ELF-1 (cell line): ENCODE measurements around the gene FMC1.
"Not testable (repeated sequence)": the region's sequence is repeated elsewhere in the genome, so short reads cannot be mapped to it uniquely, and the experiment has no call there.

Experiments
- DNase-seq: peaks from one replicate; pipeline ENCODE4 v3.0.0-alpha.2; 2016; ENCODE audit warnings: low read depth, low spot score

FMC1 gene, protein sequence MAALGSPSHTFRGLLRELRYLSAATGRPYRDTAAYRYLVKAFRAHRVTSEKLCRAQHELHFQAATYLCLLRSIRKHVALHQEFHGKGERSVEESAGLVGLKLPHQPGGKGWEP

GRCh38 chr7:139341058-139341775, at the start of gene FMC1:
Gene FMC1 (plus strand): TSS chr7:139341337. CDS start chr7:139341385, 48 bp downstream.
- DNase-seq = peak; percentile 97

DNA sequence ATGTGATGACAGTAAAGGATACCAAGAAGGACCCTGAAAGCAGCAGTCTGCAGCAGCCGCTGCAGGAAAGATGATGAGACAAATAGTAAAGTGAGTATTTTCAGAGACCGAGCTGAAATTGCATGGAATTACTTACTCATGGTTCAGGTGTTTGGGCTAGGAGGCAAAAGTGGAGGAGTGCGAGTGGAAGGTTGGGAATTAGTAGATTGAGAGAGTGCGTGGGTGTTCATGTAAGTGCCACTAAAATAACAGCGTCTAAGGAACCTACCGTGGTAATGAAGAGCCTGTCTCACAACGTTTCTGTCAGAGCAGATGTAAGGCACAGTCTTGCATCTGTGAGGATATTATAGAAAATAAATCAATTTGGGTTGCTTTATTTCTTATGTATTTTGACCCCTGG, 48.3 kb upstream of the FMC1 start:
- no peak for DNase-seq

- no peak for DNase-seq
These were observed 47.6 kb upstream of the FMC1 start for GRCh38 chr7:139293534-139293933.

GRCh38 chr7:139294241-139294640, 46.9 kb upstream of the FMC1 start:
- DNase-seq = no peak

- DNase-seq = no peak
These were observed 46.1 kb upstream of the FMC1 start for GRCh38 chr7:139294951-139295575.

GRCh38 chr7:139297795-139298194, 43.3 kb upstream of the FMC1 start:
- no peak for DNase-seq

DNA sequence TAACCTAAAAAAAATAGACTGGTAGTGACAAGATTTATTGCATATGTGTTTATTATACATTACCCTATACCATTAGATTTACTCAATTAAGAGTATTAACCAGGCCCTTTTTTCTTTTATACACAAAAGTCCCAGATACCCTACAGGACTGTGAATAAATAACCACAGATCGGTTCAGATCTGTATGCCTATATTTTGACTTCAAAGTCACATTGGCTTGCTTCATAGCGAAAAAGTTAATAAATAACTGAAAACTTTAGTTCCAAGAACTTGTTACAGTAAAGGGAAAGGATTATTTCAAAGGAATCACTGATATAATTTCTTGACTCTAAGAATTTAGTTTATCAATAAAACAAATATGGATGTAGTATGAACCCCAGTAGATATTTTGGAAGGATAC, 41.8 kb upstream of the FMC1 start:
- DNase-seq = no peak

DNA sequence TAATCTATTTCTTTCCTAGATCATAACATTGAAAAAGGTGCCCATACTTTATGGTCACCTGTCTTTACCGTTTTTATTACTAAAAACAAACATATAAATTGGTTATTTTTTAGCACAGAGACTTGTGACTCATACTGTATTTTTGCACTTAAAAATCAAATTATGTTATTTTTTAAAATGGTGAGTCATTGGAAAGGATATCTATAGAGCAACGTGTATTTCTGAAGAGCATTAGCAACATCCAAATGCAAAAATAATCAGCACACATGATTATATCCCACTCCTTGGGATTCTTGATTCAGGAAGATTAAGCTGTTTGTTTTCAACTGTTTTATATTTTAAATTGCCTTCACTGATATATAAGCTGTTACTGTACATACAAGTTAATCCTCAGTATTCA, 40.7 kb upstream of the FMC1 start:
- DNase-seq = no peak

- no peak for DNase-seq
These were observed 36.6 kb upstream of the FMC1 start for GRCh38 chr7:139304517-139304916.

DNA sequence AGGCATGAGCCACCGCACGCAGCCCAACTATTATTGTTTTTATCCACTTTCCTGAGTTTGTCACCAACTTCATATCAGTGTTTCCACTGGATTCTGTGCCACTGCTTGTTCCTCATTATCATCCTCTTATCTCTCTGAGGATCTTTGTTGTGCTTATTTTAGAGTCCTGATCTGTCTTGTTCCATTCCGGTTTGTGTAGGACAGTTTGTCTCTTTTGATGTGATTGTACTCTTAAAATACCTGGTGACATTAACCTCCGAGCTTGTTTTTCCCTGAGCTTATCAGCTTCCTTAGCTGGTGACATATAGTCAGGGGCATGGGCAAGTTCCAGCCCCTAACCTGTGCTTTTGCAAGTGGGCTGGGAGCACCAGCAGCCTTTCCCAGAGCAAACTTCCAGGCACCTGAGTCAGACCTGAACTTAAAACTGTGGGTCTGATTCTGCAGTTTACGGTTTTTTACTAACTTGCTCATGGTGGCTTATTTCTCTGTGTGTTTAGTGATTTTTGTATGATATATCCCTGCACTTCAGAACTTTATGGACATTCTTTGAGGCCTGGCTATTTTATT, 23.1 kb upstream of the FMC1 start:
- no peak for DNase-seq

GRCh38 chr7:139321071-139321745, 19.9 kb upstream of the FMC1 start:
- DNase-seq = peak; percentile 60

GRCh38 chr7:139324709-139325108, 16.4 kb upstream of the FMC1 start:
- DNase-seq = not testable (repeated sequence)

DNA sequence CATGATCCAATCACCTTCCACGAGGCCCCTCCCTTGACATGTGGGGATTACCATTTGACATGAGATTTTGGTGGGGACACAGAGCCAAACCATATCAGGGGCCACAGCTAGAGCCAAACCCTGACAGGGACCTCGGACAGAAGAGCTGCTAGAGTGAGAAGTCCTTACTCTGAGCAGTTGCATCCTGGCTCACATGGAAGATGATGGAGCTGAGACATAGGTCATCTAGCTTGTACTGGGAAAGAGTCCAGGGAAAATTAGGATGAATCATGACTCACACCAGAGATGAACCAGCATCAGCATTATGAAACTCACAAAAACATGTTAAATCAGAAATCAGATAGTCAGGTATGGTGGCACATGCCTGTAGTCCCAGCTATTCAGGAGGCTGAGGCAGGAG, 12.8 kb upstream of the FMC1 start:
- no peak for DNase-seq

GRCh38 chr7:139329119-139329518, 12.0 kb upstream of the FMC1 start:
- DNase-seq = no peak

- DNase-seq = no peak
These were observed 10.7 kb upstream of the FMC1 start for GRCh38 chr7:139330333-139331030.

- DNase-seq = no peak
These were observed 8.3 kb upstream of the FMC1 start for GRCh38 chr7:139332697-139333359.

- DNase-seq = not testable (repeated sequence)
These were observed 7.7 kb upstream of the FMC1 start for GRCh38 chr7:139333443-139333842.

DNA sequence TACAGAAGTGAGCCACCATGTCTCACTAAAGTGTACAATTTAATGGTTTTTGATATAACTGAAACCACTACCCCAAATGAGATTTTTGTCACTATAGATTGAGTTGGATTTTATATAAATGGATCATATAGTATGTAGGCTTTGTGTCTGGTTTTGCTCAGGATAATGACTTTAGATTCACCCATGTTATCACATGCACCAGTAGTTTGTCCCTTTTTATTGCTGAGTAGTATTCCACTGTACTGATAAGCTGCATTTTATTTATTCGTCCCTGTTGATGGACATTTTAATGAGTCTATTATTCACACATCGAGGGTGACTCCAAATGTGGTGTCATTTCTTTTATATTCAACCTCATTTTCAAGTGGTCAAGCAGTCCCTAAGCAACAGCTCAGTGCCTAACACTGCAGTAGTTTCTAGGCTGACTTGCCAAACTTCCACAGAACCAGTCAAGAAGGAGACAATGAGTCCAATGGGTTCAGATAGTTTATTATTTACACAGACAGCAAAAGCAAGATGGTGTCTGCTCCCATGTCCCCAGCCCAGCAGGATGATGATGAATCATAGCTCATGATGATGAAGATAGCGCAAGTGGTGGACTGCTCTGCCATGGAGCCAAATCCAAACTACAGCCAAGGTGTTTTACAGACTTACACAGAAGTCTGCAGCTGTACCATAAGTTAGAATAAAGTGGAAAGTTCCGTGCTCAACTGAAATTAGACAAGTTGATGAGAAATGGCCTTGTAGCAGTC, 6.6 kb upstream of the FMC1 start:
- no peak for DNase-seq

GRCh38 chr7:139339025-139339424, 2.1 kb upstream of the FMC1 start:
- DNase-seq = no peak

- no peak for DNase-seq
These were observed 1.5 kb upstream of the FMC1 start for GRCh38 chr7:139339698-139340036.
